Stimulated activated naive CD8-positive, alpha-beta T cell treated with anti-CD3 and anti-CD28 coated beads, Interleukin-15, Interleukin-2, amounts not matched to agents 100 U/mL and 50 U/mL, for 24 hours (primary cell): ENCODE measurements around the gene INF2.

Experiments
- ATAC-seq: fragments of 150-1000 bp; cut with Tn5 transposase; one replicate; pipeline ENCODE4 v1.10.0; 2021
- DNase-seq: peaks from one replicate; pipeline ENCODE4 v3.0.0; 2021

The INF2 gene

DNA sequence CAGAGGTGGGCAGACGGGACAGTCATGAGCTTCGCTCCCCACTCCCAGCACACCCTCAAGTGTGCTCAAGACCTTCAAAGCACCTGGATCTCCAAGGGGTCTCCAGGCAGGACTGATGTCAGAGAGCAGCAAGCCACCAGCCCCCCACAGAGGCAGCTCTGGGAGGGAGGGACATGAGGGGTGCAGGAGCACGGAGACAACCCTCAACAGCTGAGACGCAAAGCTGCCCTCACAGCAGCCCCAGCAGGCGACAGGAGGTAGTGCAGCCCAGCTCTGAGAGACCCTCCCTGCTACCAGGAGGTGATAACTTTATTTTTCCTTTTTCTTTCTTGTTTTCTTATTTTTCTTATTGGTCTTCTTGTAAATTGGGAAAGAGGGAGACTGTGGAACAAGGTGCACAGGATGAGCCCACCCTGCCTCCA lies 81.4 kb downstream of the INF2 start:
- DNase-seq: no peak
- ATAC-seq: no peak

DNA sequence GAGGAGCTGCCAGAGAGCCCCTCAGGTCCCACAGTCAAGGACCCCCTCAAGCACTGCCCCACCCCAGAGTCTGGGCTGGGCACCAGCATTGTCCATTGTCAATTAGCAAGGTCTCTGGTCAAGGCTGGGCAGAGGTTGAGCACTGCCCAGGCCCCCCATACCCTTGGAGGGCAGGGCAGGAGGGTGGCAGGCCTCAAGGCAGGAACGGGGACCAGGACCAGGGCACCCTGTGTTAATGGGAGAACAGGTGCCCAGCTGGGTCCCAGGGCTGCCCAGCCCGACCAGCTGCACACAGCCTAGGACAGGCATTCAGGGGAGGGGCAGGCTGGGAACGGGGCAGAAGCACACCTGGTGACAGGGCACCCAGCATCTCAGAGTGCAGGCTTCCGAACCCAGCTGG lies 82.0 kb downstream of the INF2 start:
- DNase-seq (no peak), ATAC-seq (no peak)
